Progenitor cell of endocrine pancreas (in vitro differentiated cells): Measurements from ENCODE around the gene C5orf58. TPM values are rescaled to one million over a fixed set of nuclear protein-coding genes. Genes with fewer than 3 reads are reported as not detected.

ENCODE experiments used
- DNase-seq: peaks from one replicate; pipeline ENCODE4 v3.0.0; 2021; ENCODE audit warnings: low spot score; ENCODE audit not compliant: unreplicated experiment
- H3K27ac Mint-ChIP-seq: 2 replicates; pipeline ENCODE4 v1.8.0; 2021; ENCODE audit warnings: mild to moderate bottlenecking, moderate library complexity, mixed read lengths
- H3K27me3 Mint-ChIP-seq: 2 replicates; pipeline ENCODE4 v1.8.0; 2021; ENCODE audit warnings: mixed read lengths
- H3K36me3 Mint-ChIP-seq: 2 replicates; pipeline ENCODE4 v1.8.0; 2022; ENCODE audit warnings: mixed read lengths; ENCODE audit not compliant: insufficient read depth
- H3K4me1 Mint-ChIP-seq: 2 replicates; pipeline ENCODE4 v1.8.0; 2021; ENCODE audit warnings: low read depth, mixed read lengths
- H3K4me3 Mint-ChIP-seq: 2 replicates; pipeline ENCODE4 v1.8.0; 2021; ENCODE audit warnings: low read depth, mild to moderate bottlenecking, moderate library complexity, mixed read lengths
- H3K9me3 Mint-ChIP-seq: 2 replicates; pipeline ENCODE4 v1.8.0; 2021; ENCODE audit warnings: low read depth, mixed read lengths
- CTCF ChIP-seq: fragments of 200-600 bp; sonication (generic); IDR thresholded peaks from one replicate; pipeline ENCODE4 v1.5.0; 2021; ENCODE audit warnings: antibody characterized with exemption, mild to moderate bottlenecking; ENCODE audit not compliant: unreplicated experiment
- total RNA-seq: library from RNA; stranded (reverse); gene quantifications from 2 replicates; pipeline ENCODE4 v1.2.1, GENCODE V29; 2021

Gene C5orf58
- total RNA-seq, 1 donor from 2014 or later: not detected

DNA sequence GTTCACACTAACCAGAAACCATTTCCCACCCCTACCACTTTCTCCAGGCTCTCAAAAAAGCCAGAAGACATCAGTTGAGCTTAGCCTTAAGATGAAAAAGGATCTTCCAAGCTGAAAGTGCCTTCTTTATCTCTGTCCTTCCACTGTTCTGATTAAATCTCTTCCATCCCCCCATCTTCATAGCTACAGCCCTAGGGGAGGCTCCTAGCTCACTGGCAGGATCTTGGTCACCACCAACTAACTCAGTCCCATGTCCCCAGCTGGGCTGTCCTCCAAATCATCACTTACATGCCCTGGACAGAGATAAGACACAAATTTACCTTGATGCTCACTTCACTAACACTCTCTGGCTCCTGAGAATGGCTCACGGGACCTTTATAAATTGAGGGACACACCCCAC lies 50.5 kb downstream of the C5orf58 start:
- no peak for TF ChIP-seq CTCF
- Mint-ChIP-seq H3K4me1 (no peaks in the 10 kb centered on the region), H3K9me3 (peaks cover 5% of the 10 kb centered on the region), H3K27me3 (peaks cover 34% of the 10 kb centered on the region), H3K36me3 (no peaks in the 10 kb centered on the region), H3K4me3 (no peak overlapping the region), H3K27ac (no peak overlapping the region)
- no peak for DNase-seq

DNA sequence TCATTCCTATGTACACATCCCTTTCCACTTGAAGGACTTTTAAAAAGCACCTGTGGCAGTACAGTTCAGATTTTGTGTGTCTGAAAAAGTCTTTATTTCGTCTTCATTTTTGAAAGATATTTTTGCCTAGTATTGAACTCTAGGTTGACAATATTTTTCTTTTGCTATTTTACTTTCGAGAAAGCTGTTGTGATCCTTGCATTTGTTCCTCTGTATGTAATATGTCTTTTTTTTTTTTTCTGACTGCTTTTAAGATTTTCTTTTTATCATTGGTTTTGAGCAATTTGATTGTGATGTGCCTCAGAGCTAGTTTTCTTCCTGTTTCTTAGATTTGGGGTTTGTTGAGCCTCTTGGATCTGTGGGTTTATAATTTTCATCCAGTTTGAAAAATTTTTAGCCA lies 51.4 kb downstream of the C5orf58 start:
- Mint-ChIP-seq H3K4me3 (no peak overlapping the region), H3K4me1 (no peaks in the 10 kb centered on the region), H3K27me3 (peaks cover 39% of the 10 kb centered on the region), H3K9me3 (peaks cover 5% of the 10 kb centered on the region), H3K27ac (no peak overlapping the region), H3K36me3 (no peaks in the 10 kb centered on the region)
- DNase-seq: no peak
- no peak for TF ChIP-seq CTCF

DNA sequence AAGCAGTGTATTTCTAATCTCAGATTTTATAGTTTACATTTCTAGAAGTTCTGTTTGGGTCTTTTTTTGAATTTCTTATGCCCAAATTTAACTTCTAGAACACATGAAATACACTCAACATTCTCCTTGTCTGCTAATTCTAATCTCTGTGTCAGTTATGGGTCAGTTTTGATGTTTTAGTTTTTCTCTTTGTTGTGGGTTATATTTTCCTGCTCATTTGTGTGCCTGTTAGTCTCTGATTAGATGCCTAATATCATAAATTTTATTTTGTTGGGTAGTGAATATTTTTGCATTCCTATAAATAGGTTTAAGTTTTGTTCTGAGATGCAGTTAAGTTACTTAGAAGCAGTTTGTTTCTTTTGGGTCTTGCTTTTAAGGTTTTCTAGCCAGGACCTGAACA lies 52.4 kb downstream of the C5orf58 start:
- Mint-ChIP-seq H3K4me3 (no peak overlapping the region), H3K9me3 (peaks cover 10% of the 10 kb centered on the region), H3K36me3 (no peaks in the 10 kb centered on the region), H3K4me1 (no peaks in the 10 kb centered on the region), H3K27ac (no peak overlapping the region), H3K27me3 (peaks cover 37% of the 10 kb centered on the region)
- DNase-seq: no peak
- TF ChIP-seq CTCF: no peak

- H3K4me3 Mint-ChIP-seq: no peak overlapping the region
- peaks cover 14% of the 10 kb centered on the region for H3K9me3 Mint-ChIP-seq
- no peak for TF ChIP-seq CTCF
- DNase-seq: no peak
- no peaks in the 10 kb centered on the region for H3K36me3 Mint-ChIP-seq
- no peak overlapping the region for H3K27ac Mint-ChIP-seq
- H3K27me3 Mint-ChIP-seq: peaks cover 34% of the 10 kb centered on the region
- no peaks in the 10 kb centered on the region for H3K4me1 Mint-ChIP-seq
These were observed 53.7 kb downstream of the C5orf58 start for GRCh38 chr5:170286386-170286925.

- no peak overlapping the region for H3K27ac Mint-ChIP-seq
- peaks cover 14% of the 10 kb centered on the region for H3K9me3 Mint-ChIP-seq
- no peak overlapping the region for H3K4me3 Mint-ChIP-seq
- no peak for TF ChIP-seq CTCF
- DNase-seq: no peak
- peaks cover 32% of the 10 kb centered on the region for H3K27me3 Mint-ChIP-seq
- H3K36me3 Mint-ChIP-seq: no peaks in the 10 kb centered on the region
- H3K4me1 Mint-ChIP-seq: no peaks in the 10 kb centered on the region
These were observed 54.7 kb downstream of the C5orf58 start for GRCh38 chr5:170287532-170287931.
